Measurements from ENCODE around the gene THEMIS2. TPM values are rescaled to one million over a fixed set of nuclear protein-coding genes. Genes with fewer than 3 reads are reported as not detected.

Gene THEMIS2
- total and polyA plus RNA-seq, 2 of the 13 experiments (the other 11 are each of a cell fraction or from before 2014, with no cell fraction given): 0.38 to 1.5 TPM

DNA sequence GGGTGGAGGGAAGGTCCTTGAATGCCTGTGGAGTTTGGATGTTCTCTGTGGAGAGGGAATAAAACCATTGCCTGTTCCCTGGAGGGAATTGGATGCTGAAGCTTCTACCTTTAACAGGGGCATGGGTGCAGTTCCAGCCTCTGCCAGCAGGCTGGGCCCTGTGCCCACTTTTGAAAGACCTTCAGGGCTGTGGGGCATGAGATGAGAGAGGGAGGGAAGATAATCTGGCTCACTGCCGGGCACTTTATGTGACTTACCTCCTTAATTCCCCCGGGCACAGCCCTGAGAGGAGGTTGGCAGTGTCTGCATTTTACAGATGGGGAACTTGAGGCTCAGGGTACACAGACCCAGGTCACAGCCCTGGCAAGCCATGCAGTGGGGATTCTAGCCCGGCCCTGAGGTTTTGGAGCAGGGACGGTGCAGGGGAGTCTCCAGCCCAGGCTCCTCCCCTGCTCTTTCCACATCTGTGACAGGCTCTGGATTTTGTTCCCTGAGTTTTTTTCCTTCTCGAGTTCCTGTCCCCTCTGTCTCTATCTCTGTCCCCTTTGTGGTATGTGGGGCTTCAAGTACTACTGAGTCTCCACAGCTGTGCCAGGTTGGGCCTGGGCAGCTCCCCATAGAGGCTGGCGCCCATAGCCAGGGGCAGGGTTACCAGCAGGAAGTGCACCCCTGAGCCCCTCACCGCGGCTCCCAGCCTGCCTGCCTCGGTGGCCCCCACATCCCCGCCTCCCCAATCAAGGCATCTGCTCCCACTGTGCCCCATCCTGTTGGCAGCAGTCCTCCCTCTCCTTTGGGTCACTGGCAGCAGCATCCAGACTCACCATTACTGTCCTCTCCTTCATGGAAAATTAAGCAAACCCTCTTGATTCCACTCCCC is 14.0 kb upstream of the THEMIS2 start (continued):
- TF ChIP-seq, protein P1, sequence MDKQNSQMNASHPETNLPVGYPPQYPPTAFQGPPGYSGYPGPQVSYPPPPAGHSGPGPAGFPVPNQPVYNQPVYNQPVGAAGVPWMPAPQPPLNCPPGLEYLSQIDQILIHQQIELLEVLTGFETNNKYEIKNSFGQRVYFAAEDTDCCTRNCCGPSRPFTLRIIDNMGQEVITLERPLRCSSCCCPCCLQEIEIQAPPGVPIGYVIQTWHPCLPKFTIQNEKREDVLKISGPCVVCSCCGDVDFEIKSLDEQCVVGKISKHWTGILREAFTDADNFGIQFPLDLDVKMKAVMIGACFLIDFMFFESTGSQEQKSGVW (CRISPR knock-in tag; IDR thresholded peaks at IDR 0.05; ENCODE audit: borderline replicate concordance): no peak
- no peak for TF ChIP-seq TOPORS (CRISPR knock-in tag; IDR thresholded peaks at IDR 0.05)
- TF ChIP-seq, protein P2, sequence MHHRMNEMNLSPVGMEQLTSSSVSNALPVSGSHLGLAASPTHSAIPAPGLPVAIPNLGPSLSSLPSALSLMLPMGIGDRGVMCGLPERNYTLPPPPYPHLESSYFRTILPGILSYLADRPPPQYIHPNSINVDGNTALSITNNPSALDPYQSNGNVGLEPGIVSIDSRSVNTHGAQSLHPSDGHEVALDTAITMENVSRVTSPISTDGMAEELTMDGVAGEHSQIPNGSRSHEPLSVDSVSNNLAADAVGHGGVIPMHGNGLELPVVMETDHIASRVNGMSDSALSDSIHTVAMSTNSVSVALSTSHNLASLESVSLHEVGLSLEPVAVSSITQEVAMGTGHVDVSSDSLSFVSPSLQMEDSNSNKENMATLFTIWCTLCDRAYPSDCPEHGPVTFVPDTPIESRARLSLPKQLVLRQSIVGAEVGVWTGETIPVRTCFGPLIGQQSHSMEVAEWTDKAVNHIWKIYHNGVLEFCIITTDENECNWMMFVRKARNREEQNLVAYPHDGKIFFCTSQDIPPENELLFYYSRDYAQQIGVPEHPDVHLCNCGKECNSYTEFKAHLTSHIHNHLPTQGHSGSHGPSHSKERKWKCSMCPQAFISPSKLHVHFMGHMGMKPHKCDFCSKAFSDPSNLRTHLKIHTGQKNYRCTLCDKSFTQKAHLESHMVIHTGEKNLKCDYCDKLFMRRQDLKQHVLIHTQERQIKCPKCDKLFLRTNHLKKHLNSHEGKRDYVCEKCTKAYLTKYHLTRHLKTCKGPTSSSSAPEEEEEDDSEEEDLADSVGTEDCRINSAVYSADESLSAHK (CRISPR knock-in tag; IDR thresholded peaks at IDR 0.05; ENCODE audit: borderline replicate concordance): no peak
- no peak for TF ChIP-seq ZNF225 (CRISPR knock-in tag; IDR thresholded peaks at IDR 0.05)
- TF ChIP-seq, protein P3, sequence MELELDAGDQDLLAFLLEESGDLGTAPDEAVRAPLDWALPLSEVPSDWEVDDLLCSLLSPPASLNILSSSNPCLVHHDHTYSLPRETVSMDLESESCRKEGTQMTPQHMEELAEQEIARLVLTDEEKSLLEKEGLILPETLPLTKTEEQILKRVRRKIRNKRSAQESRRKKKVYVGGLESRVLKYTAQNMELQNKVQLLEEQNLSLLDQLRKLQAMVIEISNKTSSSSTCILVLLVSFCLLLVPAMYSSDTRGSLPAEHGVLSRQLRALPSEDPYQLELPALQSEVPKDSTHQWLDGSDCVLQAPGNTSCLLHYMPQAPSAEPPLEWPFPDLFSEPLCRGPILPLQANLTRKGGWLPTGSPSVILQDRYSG (CRISPR knock-in tag; IDR thresholded peaks at IDR 0.05): no peak
- TF ChIP-seq ZNF75D (CRISPR knock-in tag; IDR thresholded peaks at IDR 0.05; ENCODE audit: borderline replicate concordance): no peak
- TF ChIP-seq TRIM24 (CRISPR knock-in tag; IDR thresholded peaks at IDR 0.05): no peak
- TF ChIP-seq ZEB1 (IDR thresholded peaks at IDR 0.05; ENCODE audit: insufficient replicate concordance, low read depth): no peak
- TF ChIP-seq HNF4G (IDR thresholded peaks at IDR 0.05; ENCODE audit: borderline replicate concordance, low read depth, low read length): no peak
- TF ChIP-seq HNF4G (CRISPR knock-in tag; IDR thresholded peaks at IDR 0.05; ENCODE audit: borderline replicate concordance, low read depth): no peak
- TF ChIP-seq ARHGAP35 (CRISPR knock-in tag; IDR thresholded peaks at IDR 0.05; ENCODE audit: borderline replicate concordance): no peak
- no peak for TF ChIP-seq SIN3B (IDR thresholded peaks at IDR 0.05; ENCODE audit: low read length)
- no peak for TF ChIP-seq SOX5 (CRISPR knock-in tag; IDR thresholded peaks at IDR 0.05; ENCODE audit: borderline replicate concordance)
- no peak for TF ChIP-seq KLF6 (CRISPR knock-in tag; IDR thresholded peaks at IDR 0.05)
- TF ChIP-seq ZNF331 (CRISPR knock-in tag; IDR thresholded peaks at IDR 0.05): no peak
- TF ChIP-seq, protein P4, sequence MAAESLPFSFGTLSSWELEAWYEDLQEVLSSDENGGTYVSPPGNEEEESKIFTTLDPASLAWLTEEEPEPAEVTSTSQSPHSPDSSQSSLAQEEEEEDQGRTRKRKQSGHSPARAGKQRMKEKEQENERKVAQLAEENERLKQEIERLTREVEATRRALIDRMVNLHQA (CRISPR knock-in tag; IDR thresholded peaks at IDR 0.05): no peak
- TF ChIP-seq, protein P5, sequence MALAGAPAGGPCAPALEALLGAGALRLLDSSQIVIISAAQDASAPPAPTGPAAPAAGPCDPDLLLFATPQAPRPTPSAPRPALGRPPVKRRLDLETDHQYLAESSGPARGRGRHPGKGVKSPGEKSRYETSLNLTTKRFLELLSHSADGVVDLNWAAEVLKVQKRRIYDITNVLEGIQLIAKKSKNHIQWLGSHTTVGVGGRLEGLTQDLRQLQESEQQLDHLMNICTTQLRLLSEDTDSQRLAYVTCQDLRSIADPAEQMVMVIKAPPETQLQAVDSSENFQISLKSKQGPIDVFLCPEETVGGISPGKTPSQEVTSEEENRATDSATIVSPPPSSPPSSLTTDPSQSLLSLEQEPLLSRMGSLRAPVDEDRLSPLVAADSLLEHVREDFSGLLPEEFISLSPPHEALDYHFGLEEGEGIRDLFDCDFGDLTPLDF (CRISPR knock-in tag; IDR thresholded peaks at IDR 0.05): no peak
- no peak for TF ChIP-seq POLR2A (IDR thresholded peaks at IDR 0.05; ENCODE audit: insufficient read depth in 1 of 2, low read depth in 2 of 2, low read length in 2 of 2)
- no peak for TF ChIP-seq ZNF205 (CRISPR knock-in tag; IDR thresholded peaks at IDR 0.05)
- TF ChIP-seq, protein P6, sequence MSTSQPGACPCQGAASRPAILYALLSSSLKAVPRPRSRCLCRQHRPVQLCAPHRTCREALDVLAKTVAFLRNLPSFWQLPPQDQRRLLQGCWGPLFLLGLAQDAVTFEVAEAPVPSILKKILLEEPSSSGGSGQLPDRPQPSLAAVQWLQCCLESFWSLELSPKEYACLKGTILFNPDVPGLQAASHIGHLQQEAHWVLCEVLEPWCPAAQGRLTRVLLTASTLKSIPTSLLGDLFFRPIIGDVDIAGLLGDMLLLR (CRISPR knock-in tag; IDR thresholded peaks at IDR 0.05): no peak
- TF ChIP-seq TGIF2 (CRISPR knock-in tag; IDR thresholded peaks at IDR 0.05): 0 out of 2 replicates have a peak, but pooled peaks have one; percentile 49
- TF ChIP-seq REL (CRISPR knock-in tag; conservative IDR thresholded peaks at IDR 0.05): no peak
- no peak for TF ChIP-seq NONO (IDR thresholded peaks at IDR 0.05)
- no peak for TF ChIP-seq NONO (CRISPR knock-in tag; conservative IDR thresholded peaks at IDR 0.05)

Data from HepG2 (cell line).